ENCODE results near the gene ITPR2. TPM values are rescaled to one million over a fixed set of nuclear protein-coding genes. Genes with fewer than 3 reads are reported as not detected.

ITPR2 gene
- total RNA-seq, 2 experiments from 2014 or later = 25.6 to 44.7 TPM

GRCh38 chr12:26661399-26661798 lies 171.6 kb downstream of the ITPR2 start:
- no peaks in the 10 kb centered on the region for H3K79me2 ChIP-seq (ENCODE audit: insufficient read depth, low read depth, low read length)
- H2AFZ ChIP-seq (ENCODE audit: low read length) = no peak overlapping the region
- no peaks in the 10 kb centered on the region for H3K36me3 ChIP-seq (ENCODE audit: insufficient read depth, low read length)
- ChIA-PET CTCF (ENCODE audit: unreplicated experiment) (no interaction called here), POLR2A (interaction anchor here (0.5 to 1.6 kb wide), 2 partner anchors 20 to 161 kb away, joined by 3 to 5 read pairs; no protein-coding TSS in a partner anchor)
- no peak overlapping the region for H3K27ac ChIP-seq (ENCODE audit: low read depth, low read length, poor library complexity, severe bottlenecking)
- no TSS peak for BruUV-seq (replicated peaks)
- no peak overlapping the region for H3K4me3 ChIP-seq (ENCODE audit: low read depth, low read length, poor library complexity, severe bottlenecking)
- intact Hi-C loops (cut with micrococcal nuclease; ENCODE audit: unreplicated experiment) = no loop called here
- H3K4me2 ChIP-seq (ENCODE audit: low read length) = no peak overlapping the region
- H4K20me1 ChIP-seq (ENCODE audit: insufficient read depth, low read length) = no peaks in the 10 kb centered on the region
- H3K4me1 ChIP-seq (ENCODE audit: insufficient read depth, low read length, poor library complexity, severe bottlenecking) = no peaks in the 10 kb centered on the region
- no peaks in the 10 kb centered on the region for H3K9me2 ChIP-seq (ENCODE audit: insufficient read depth, low read length)
- TF ChIP-seq, protein P1, sequence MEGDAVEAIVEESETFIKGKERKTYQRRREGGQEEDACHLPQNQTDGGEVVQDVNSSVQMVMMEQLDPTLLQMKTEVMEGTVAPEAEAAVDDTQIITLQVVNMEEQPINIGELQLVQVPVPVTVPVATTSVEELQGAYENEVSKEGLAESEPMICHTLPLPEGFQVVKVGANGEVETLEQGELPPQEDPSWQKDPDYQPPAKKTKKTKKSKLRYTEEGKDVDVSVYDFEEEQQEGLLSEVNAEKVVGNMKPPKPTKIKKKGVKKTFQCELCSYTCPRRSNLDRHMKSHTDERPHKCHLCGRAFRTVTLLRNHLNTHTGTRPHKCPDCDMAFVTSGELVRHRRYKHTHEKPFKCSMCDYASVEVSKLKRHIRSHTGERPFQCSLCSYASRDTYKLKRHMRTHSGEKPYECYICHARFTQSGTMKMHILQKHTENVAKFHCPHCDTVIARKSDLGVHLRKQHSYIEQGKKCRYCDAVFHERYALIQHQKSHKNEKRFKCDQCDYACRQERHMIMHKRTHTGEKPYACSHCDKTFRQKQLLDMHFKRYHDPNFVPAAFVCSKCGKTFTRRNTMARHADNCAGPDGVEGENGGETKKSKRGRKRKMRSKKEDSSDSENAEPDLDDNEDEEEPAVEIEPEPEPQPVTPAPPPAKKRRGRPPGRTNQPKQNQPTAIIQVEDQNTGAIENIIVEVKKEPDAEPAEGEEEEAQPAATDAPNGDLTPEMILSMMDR (conservative IDR thresholded peaks at IDR 0.05; ENCODE audit: low read length) = no peak
- no peaks in the 10 kb centered on the region for H3K9me3 ChIP-seq (ENCODE audit: low read length)
- DNase-seq (ENCODE audit: low spot score) = no peak

GRCh38 chr12:26659930-26660329 lies 173.1 kb downstream of the ITPR2 start:
- BruUV-seq (replicated peaks) = no TSS peak
- H3K79me2 ChIP-seq (ENCODE audit: insufficient read depth, low read depth, low read length) = no peaks in the 10 kb centered on the region
- no peaks in the 10 kb centered on the region for H3K9me3 ChIP-seq (ENCODE audit: low read length)
- no peaks in the 10 kb centered on the region for H3K9me2 ChIP-seq (ENCODE audit: insufficient read depth, low read length)
- no peak for DNase-seq (ENCODE audit: low spot score)
- intact Hi-C loops (cut with micrococcal nuclease; ENCODE audit: unreplicated experiment) = no loop called here
- H3K27ac ChIP-seq (ENCODE audit: low read depth, low read length, poor library complexity, severe bottlenecking) = no peak overlapping the region
- H3K4me1 ChIP-seq (ENCODE audit: insufficient read depth, low read length, poor library complexity, severe bottlenecking) = no peaks in the 10 kb centered on the region
- TF ChIP-seq EZH2phosphoT487 (IDR thresholded peaks at IDR 0.05; ENCODE audit: borderline replicate concordance, low read depth, low read length) = no peak
- TF ChIP-seq, protein P1 (conservative IDR thresholded peaks at IDR 0.05; ENCODE audit: low read length) = no peak
- POLR2A ChIA-PET = no interaction called here
- H3K4me2 ChIP-seq (ENCODE audit: low read length) = no peak overlapping the region
- CTCF ChIA-PET (ENCODE audit: unreplicated experiment) = no interaction called here
- no peak overlapping the region for H2AFZ ChIP-seq (ENCODE audit: low read length)
- H3K4me3 ChIP-seq (ENCODE audit: low read depth, low read length, poor library complexity, severe bottlenecking) = no peak overlapping the region
- no peaks in the 10 kb centered on the region for H4K20me1 ChIP-seq (ENCODE audit: insufficient read depth, low read length)
- no peaks in the 10 kb centered on the region for H3K36me3 ChIP-seq (ENCODE audit: insufficient read depth, low read length)

DNA sequence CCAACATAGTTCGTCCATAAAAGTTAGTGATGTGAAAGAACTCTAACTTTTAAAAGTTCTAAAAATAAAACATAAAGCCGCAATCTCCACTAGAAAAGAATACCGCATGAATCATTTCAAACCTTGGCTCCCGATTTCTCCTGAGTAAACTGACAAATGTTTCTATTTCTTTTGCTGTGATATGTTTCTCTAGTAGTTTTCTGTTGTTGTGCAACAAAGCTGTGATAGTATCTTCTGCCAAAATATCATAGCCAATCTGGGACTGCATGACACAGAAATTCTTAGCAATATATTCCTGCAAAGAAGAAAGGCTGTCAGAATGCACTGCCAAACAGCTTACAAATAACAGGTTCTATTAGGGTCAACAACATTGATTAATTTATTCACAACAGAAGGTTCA lies 174.0 kb downstream of the ITPR2 start:
- Histone ChIP-seq H3K4me2 (ENCODE audit: low read length) (no peak overlapping the region), H3K4me3 (ENCODE audit: low read depth, low read length, poor library complexity, severe bottlenecking) (no peak overlapping the region), H3K27ac (ENCODE audit: low read depth, low read length, poor library complexity, severe bottlenecking) (no peak overlapping the region), H3K9me3 (ENCODE audit: low read length) (no peaks in the 10 kb centered on the region), H3K36me3 (ENCODE audit: insufficient read depth, low read length) (no peaks in the 10 kb centered on the region), H3K9me2 (ENCODE audit: insufficient read depth, low read length) (no peaks in the 10 kb centered on the region), H2AFZ (ENCODE audit: low read length) (no peak overlapping the region), H3K79me2 (ENCODE audit: insufficient read depth, low read depth, low read length) (no peaks in the 10 kb centered on the region), H4K20me1 (ENCODE audit: insufficient read depth, low read length) (no peaks in the 10 kb centered on the region), H3K4me1 (ENCODE audit: insufficient read depth, low read length, poor library complexity, severe bottlenecking) (no peaks in the 10 kb centered on the region)
- no peak for DNase-seq (ENCODE audit: low spot score)
- CTCF ChIA-PET (ENCODE audit: unreplicated experiment) = no interaction called here
- intact Hi-C loops (cut with micrococcal nuclease; ENCODE audit: unreplicated experiment) = no loop called here
- no peak for TF ChIP-seq EZH2phosphoT487 (IDR thresholded peaks at IDR 0.05; ENCODE audit: borderline replicate concordance, low read depth, low read length)
- TF ChIP-seq, protein P1 (conservative IDR thresholded peaks at IDR 0.05; ENCODE audit: low read length) = no peak
- BruUV-seq (replicated peaks) = no TSS peak
- POLR2A ChIA-PET = no interaction called here
